Chondrocyte (in vitro differentiated cells): ENCODE measurements around the gene GRM3. TPM values are rescaled to one million over a fixed set of nuclear protein-coding genes. Genes with fewer than 3 reads are reported as not detected.
A peak's percentile ranks its signal among the peaks of the same experiment; 100 is the strongest.
"Not testable (repeated sequence)": the region's sequence is repeated elsewhere in the genome, so short reads cannot be mapped to it uniquely, and the experiment has no call there.

Source experiments
- DNase-seq: peaks from one replicate; pipeline ENCODE4 v3.0.0; 2021; ENCODE audit warnings: mixed read lengths, low spot score
- H3K27ac Mint-ChIP-seq: one replicate; pipeline ENCODE4 v1.8.0; 2021; ENCODE audit warnings: mild to moderate bottlenecking, moderate library complexity, mixed read lengths; ENCODE audit not compliant: unreplicated experiment
- H3K27me3 Mint-ChIP-seq: 2 replicates; pipeline ENCODE4 v1.8.0; 2021; ENCODE audit warnings: low read depth, mixed read lengths
- H3K36me3 Mint-ChIP-seq: 2 replicates; pipeline ENCODE4 v1.8.0; 2021; ENCODE audit warnings: low read depth, mixed read lengths
- H3K4me1 Mint-ChIP-seq: 2 replicates; pipeline ENCODE4 v1.8.0; 2021; ENCODE audit warnings: low read depth, mild to moderate bottlenecking, mixed read lengths
- H3K4me3 Mint-ChIP-seq: one replicate; pipeline ENCODE4 v1.8.0; 2021; ENCODE audit warnings: mild to moderate bottlenecking, moderate library complexity, mixed read lengths; ENCODE audit not compliant: unreplicated experiment
- H3K9me3 Mint-ChIP-seq: 2 replicates; pipeline ENCODE4 v1.8.0; 2021; ENCODE audit warnings: low read depth, mixed read lengths
- long read RNA-seq: library from polyadenylated mRNA; stranded (forward); transcript quantifications from one replicate; pipeline ENCODE4 v2.0.0, GENCODE V29; 2021
- total RNA-seq: library from RNA; stranded (reverse); gene quantifications from 3 replicates; pipeline ENCODE4 v1.2.1, GENCODE V29; 2021
- TF ChIP-seq, protein P1 (sequence below): fragments of 200-600 bp; sonication (generic); IDR thresholded peaks from 2 replicates; pipeline ENCODE4 v1.5.0; 2021; ENCODE audit warnings: antibody characterized with exemption, mild to moderate bottlenecking, moderate library complexity

GRM3 gene
- not detected in 3 replicates for total RNA-seq
- long read RNA-seq = 0 reads

DNA sequence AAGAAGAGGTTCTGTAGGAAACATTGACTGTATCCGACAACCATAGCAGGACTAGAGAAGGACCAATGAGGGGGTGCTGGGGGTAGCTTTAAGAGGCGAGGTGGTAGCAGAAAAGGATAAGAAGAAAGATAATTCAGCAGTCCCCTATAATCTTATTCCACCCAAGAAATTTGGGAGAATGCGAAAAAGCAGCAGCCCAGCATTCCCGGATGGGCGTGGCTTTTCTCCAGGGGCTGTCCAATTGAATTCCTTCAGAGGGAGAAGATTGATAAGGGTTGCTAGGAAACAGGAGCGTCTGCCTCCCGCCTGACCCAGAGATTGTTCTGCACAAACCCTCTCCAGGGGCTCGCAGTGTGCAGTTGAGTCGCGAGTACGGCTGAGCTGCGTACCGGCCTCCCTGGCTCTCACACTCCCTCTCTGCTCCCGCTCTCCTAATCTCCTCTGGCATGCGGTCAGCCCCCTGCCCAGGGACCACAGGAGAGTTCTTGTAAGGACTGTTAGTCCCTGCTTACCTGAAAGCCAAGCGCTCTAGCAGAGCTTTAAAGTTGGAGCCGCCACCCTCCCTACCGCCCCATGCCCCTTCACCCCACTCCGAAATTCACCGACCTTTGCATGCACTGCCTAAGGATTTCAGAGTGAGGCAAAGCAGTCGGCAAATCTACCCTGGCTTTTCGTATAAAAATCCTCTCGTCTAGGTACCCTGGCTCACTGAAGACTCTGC is at the start of gene GRM3:
TSS of gene GRM3 (plus strand) at position 349 of the 721 bp plus-strand sequence. CDS start 121,237 bp downstream, outside the sequence.
- TF ChIP-seq, protein P1, sequence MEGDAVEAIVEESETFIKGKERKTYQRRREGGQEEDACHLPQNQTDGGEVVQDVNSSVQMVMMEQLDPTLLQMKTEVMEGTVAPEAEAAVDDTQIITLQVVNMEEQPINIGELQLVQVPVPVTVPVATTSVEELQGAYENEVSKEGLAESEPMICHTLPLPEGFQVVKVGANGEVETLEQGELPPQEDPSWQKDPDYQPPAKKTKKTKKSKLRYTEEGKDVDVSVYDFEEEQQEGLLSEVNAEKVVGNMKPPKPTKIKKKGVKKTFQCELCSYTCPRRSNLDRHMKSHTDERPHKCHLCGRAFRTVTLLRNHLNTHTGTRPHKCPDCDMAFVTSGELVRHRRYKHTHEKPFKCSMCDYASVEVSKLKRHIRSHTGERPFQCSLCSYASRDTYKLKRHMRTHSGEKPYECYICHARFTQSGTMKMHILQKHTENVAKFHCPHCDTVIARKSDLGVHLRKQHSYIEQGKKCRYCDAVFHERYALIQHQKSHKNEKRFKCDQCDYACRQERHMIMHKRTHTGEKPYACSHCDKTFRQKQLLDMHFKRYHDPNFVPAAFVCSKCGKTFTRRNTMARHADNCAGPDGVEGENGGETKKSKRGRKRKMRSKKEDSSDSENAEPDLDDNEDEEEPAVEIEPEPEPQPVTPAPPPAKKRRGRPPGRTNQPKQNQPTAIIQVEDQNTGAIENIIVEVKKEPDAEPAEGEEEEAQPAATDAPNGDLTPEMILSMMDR = no peak
- Mint-ChIP-seq H3K27me3 (peaks cover 49% of the 10 kb centered on the region), H3K9me3 (no peaks in the 10 kb centered on the region), H3K4me1 (peaks cover 17% of the 10 kb centered on the region), H3K27ac (no peak within 1 kb of the TSS), H3K36me3 (no peaks in the 10 kb centered on the region), H3K4me3 (peak within 1 kb of the TSS; percentile 66)
- DNase-seq = no peak

DNA sequence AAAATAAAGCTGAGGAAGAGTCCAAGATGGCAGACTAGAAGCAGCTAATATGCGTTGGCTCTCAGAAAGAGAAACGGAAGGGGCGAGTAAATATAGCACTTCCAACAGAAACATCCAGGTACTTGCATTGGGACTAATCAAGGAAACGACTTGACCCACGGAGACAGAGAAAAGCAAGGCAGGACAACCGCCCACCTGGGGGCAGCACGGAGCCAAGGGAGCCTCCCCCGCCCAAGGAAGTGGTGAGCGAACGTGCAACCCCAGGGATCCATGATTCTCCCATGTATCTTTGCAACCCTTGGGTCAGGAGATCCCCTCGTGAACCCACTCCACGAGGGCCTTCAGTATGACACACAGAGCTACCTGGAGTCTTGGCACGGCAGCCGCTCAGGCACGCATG is 45.4 kb upstream of the GRM3 start:
- no peak overlapping the region for H3K4me3 Mint-ChIP-seq
- H3K36me3 Mint-ChIP-seq = no peaks in the 10 kb centered on the region
- H3K4me1 Mint-ChIP-seq = no peaks in the 10 kb centered on the region
- H3K27ac Mint-ChIP-seq = no peak overlapping the region
- DNase-seq = peak; percentile 47
- no peaks in the 10 kb centered on the region for H3K27me3 Mint-ChIP-seq
- no peaks in the 10 kb centered on the region for H3K9me3 Mint-ChIP-seq
- TF ChIP-seq, protein P1 = peak; percentile 17

DNA sequence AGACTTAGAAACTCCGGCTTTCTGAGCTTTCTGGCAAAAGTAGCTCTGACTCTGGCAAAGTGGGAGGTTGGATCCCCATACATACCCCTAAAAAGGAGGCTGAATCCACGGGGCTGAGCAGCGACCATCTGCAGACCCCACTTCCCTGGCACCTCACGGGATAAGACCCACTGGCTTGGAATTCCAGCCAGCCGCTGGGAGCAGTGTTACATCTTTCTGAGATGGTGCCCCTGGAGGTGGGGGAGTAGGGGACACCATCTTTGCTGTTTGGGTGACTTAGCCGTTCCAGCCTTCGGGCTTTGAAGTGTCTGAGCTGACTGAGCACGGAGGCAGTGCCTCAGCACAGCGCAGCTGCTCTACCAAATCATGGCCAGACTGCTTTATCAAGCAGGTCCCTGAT is 45.0 kb upstream of the GRM3 start:
- Mint-ChIP-seq H3K9me3 (no peaks in the 10 kb centered on the region), H3K27me3 (no peaks in the 10 kb centered on the region), H3K27ac (no peak overlapping the region), H3K36me3 (no peaks in the 10 kb centered on the region), H3K4me3 (no peak overlapping the region), H3K4me1 (no peaks in the 10 kb centered on the region)
- TF ChIP-seq, protein P1 = no peak
- DNase-seq = peak; percentile 63

DNA sequence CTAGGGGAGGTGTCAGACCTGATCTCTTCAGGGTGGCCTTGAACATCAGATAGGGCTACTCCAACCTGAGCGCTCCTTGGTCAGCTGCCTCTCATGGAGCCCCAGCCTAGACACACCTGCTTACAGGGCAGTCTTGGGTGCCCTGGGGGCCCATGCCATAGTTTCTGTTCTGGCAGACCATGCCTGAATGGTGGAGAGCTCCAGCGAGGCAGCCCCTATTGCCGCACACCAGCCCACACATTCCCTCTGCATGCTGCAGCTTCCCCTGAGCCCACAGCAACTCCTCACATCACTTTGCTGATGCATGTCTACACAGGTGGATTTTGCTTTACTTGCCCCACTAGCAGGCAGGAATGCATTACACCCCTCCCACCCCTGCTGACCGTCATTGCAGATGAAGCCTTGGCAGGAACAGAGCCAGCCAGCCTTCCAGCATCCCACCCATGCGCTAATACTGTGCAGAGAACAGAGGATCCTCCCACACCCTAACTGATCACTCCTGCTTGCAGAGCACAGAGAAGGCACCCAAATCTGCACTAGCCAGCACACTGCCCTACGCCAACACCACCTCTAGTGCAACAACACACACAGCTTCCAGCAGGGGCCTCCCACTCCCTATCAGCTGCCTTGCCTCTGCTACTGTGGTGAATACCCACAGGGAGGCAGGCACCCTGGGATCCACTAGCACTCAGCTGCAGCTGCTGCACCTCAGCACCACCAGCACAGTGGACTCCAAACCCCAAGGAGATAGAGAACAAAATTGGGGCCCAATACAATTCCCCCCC is 43.0 kb upstream of the GRM3 start:
- H3K27ac Mint-ChIP-seq = no peak overlapping the region
- DNase-seq = peak; percentile 63
- H3K36me3 Mint-ChIP-seq = no peaks in the 10 kb centered on the region
- H3K9me3 Mint-ChIP-seq = no peaks in the 10 kb centered on the region
- TF ChIP-seq, protein P1 = no peak
- no peaks in the 10 kb centered on the region for H3K4me1 Mint-ChIP-seq
- no peak overlapping the region for H3K4me3 Mint-ChIP-seq
- no peaks in the 10 kb centered on the region for H3K27me3 Mint-ChIP-seq

DNA sequence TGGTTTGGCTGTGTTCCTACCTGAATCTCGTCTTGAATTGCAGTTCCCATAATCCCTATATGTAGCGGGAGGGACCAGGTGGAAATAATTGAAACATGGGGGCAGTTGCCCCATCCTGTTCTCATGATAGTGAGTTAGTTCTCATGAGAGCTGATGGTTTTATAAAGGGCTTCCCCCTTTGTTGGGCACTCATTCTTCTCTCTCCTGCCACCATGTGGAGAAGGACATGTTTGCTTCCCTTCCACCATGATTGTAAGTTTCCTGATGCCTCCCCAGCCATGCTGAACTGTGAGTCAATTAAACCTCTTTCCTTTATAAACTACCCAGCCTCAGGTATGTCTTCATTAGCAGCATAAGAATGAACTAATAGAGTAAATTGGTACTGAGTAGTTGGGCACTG is 28.0 kb upstream of the GRM3 start:
- TF ChIP-seq, protein P1 = peak; percentile 28
- H3K9me3 Mint-ChIP-seq, H3K27ac Mint-ChIP-seq, H3K36me3 Mint-ChIP-seq, H3K4me1 Mint-ChIP-seq, DNase-seq, H3K27me3 Mint-ChIP-seq, H3K4me3 Mint-ChIP-seq: not testable (repeated sequence)
